DMS 273 treated with DMSO at 0.1 percent for 48 hours (cell line): ENCODE results near the gene SYMPK.
A peak's percentile ranks its signal among the peaks of the same experiment; 100 is the strongest.
"Not testable (repeated sequence)": the region's sequence is repeated elsewhere in the genome, so short reads cannot be mapped to it uniquely, and the experiment has no call there.

ENCODE experiments used
- DNase-seq: peaks from one replicate; lab custom pipeline; 2025; lab: John Stamatoyannopoulos, UW

Gene SYMPK

GRCh38 chr19:45862564-45863334 lies at the start of gene SYMPK:
Gene SYMPK, minus strand, starts transcription at chr19:45863147. Its CDS starts 8,652 bp downstream, at chr19:45854495.
- DNase-seq = peak; percentile 95

- DNase-seq = no peak
These were observed 48.3 kb upstream of the SYMPK start for GRCh38 chr19:45911291-45911690.

GRCh38 chr19:45908956-45909355 lies 46.0 kb upstream of the SYMPK start:
- no peak for DNase-seq

GRCh38 chr19:45906221-45906620 lies 43.3 kb upstream of the SYMPK start:
- DNase-seq = no peak

GRCh38 chr19:45905011-45905410 lies 42.1 kb upstream of the SYMPK start:
- no peak for DNase-seq

- peak; percentile 92 for DNase-seq
These were observed 40.0 kb upstream of the SYMPK start for GRCh38 chr19:45902651-45903625.

- DNase-seq = no peak
These were observed 39.1 kb upstream of the SYMPK start, which contains the start of gene MYPOP for GRCh38 chr19:45901912-45902650. Gene MYPOP, minus strand, starts transcription at chr19:45902613. Its CDS starts 840 bp downstream, at chr19:45901773.

GRCh38 chr19:45901432-45901911 lies 38.5 kb upstream of the SYMPK start:
- no peak for DNase-seq

- no peak for DNase-seq
These were observed 37.9 kb upstream of the SYMPK start for GRCh38 chr19:45900738-45901431.

- no peak for DNase-seq
These were observed 37.1 kb upstream of the SYMPK start for GRCh38 chr19:45899919-45900589.

DNA sequence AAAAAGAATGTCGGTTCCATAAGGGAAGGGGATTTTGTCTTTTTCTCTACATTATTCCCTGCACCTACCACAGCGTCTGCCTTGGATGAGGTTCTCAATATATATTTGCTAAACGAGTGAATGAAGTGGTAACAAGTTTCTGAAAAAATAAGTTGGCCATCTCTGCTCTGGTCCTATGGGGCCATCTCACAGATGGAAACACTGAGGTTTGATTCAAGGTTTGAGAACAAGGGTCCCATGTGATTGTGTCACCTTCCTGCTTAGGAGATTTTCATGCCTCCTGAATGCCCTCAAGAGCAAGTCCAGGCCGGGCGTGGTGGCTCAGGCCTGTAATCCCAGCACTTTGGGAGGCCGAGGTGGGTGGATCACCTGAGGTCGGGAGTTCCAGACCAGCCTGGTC lies 36.3 kb upstream of the SYMPK start:
- DNase-seq = no peak

- DNase-seq = no peak
These were observed 34.4 kb upstream of the SYMPK start for GRCh38 chr19:45897261-45897812.

GRCh38 chr19:45895983-45896599 lies 33.1 kb upstream of the SYMPK start:
- DNase-seq = not testable (repeated sequence)

- DNase-seq = no peak
These were observed 32.6 kb upstream of the SYMPK start for GRCh38 chr19:45895519-45895972.

DNA sequence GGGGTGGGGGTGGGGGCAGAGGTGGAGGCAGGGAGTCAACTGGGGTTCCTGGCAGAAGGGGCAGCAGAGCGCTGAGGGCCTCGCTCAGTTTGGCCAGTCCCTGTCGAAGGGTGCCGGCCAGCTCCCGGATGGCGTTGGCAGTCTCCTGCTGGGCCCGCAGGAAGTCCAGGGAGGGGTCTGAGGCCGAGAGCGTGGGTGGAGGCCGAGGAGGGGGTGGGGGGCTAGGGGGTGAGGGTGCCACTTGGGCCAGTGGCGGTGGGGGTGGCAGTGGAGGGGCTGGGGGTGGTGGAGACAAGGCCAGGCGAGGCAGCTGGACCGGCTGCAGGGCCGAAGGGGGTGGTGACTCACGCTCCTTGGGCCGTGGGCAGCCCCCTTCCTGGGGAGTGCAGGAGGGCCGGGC lies 27.9 kb upstream of the SYMPK start:
- no peak for DNase-seq

DNA sequence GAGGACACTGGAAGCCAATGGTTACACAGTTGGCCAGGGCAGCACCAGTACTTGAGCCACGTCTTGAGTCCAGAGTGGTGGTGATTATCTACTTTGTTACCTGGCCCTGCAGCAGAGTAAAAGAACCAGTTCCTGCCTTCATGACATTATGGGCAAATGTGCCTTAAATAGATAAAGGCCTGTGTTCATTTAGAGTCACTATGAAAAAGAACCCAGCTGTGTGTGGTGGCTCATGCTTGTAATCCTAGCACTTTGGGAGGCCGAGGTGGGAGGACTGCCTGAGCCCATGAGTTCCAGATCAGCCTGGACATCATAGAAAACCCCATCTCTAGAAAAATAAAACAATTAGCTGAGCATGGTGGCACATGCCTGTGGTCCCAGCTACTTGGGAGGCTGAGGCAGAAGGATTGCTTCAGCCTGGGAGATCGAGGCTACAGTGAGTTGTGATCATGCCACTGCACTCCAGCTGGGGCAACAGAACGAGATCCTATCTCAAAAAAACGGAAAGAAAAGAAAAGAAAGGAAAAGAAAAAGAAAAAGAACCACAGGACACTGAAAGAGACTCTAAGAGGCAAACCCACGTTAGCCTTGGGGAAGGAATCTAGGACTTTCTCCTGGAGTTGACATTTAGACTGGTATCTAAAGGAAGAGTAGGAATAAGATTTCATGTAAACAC lies 26.4 kb upstream of the SYMPK start:
- DNase-seq = no peak

DNA sequence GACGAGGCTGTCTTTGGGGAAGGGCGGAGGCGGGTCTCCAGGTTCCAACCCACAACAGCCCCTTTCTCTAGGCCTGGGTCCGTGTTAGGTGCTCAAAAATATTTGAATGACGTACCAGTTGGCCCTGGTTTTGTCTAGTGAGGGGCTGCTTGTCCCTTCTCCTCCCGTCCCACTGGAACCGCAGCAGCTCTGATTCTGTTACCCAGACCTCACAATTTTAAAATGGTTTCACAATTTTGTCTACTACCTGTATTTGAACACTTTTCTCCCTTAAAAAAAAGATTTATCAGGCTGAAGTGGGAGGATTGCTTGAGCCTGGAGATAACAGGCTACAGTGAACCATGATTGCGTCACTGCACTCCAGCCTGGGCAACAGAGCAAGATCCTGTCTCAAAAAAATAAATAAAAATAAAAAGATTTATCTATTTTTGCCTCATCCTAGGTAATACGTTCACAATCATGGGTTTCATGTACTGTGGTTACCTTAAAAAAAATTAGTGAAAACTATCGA lies 24.3 kb upstream of the SYMPK start:
- DNase-seq = no peak

GRCh38 chr19:45886427-45887199 lies 23.7 kb upstream of the SYMPK start:
- DNase-seq = peak; percentile 77
